Neutrophil (primary cell): Measurements from ENCODE around the gene BABAM2.

Experiments
- H3K27ac ChIP-seq: fragments of 200-600 bp; sonication (generic); 2 replicates; pipeline ENCODE4 v1.5.1; 2016; ENCODE audit warnings: mild to moderate bottlenecking, moderate library complexity
- H3K27me3 ChIP-seq: fragments of 200-600 bp; sonication (generic); 2 replicates; pipeline ENCODE4 v1.6.0; 2016; ENCODE audit warnings: mild to moderate bottlenecking
- H3K36me3 ChIP-seq: fragments of 200-600 bp; sonication (generic); 2 replicates; pipeline ENCODE4 v1.5.1; 2017
- H3K4me1 ChIP-seq, 2 experiments: fragments of 200-600 bp in 1 of 2; sonication (generic) in 1 of 2; 1 replicate in 1 of 2; 2 replicates in 1 of 2; pipeline versions ENCODE4 v1.5.1 to v1.6.1; 2013 to 2016; ENCODE audit warnings: low read depth in 1 of 2, low read length in 1 of 2, mild to moderate bottlenecking in 1 of 2, moderate library complexity in 1 of 2; ENCODE audit not compliant: control insufficient read depth in 1 of 2, insufficient read depth in 1 of 2
- H3K4me3 ChIP-seq, 2 experiments: fragments of 200-600 bp in 1 of 2; sonication (generic) in 1 of 2; 1 replicate in 1 of 2; 2 replicates in 1 of 2; pipeline ENCODE4 v1.5.1; 2013 to 2016; ENCODE audit warnings: low read depth in 1 of 2, low read length in 1 of 2, mild to moderate bottlenecking in 1 of 2, moderate library complexity in 1 of 2
- H3K9me3 ChIP-seq: fragments of 200-600 bp; sonication (generic); 2 replicates; pipeline ENCODE4 v1.5.1; 2016
- CTCF ChIP-seq: fragments of 200-600 bp; sonication (generic); IDR thresholded peaks from 2 replicates; pipeline ENCODE4 v1.5.1; 2016; ENCODE audit warnings: antibody characterized with exemption

The BABAM2 gene

GRCh38 chr2:28366149-28366495, 475.6 kb downstream of the BABAM2 start:
- Histone ChIP-seq H3K4me3 (peak overlapping the region in 1 of 2 experiments; percentile 23), H3K4me1 (peaks cover 30% of the 10 kb centered on the region in 2 experiments), H3K36me3 (no peaks in the 10 kb centered on the region), H3K27me3 (no peaks in the 10 kb centered on the region), H3K27ac (peak overlapping the region; percentile 82), H3K9me3 (no peaks in the 10 kb centered on the region)
- TF ChIP-seq CTCF = no peak

- no peaks in the 10 kb centered on the region for H3K27me3 ChIP-seq
- no peaks in the 10 kb centered on the region for H3K9me3 ChIP-seq
- H3K36me3 ChIP-seq = no peaks in the 10 kb centered on the region
- peaks cover 24 to 27% of the 10 kb centered on the region in 2 experiments for H3K4me1 ChIP-seq
- H3K4me3 ChIP-seq = peak overlapping the region in 1 of 2 experiments; percentile 23
- H3K27ac ChIP-seq = peak overlapping the region; percentile 82
- TF ChIP-seq CTCF = no peak
Measured at GRCh38 chr2:28366496-28367282, 476.2 kb downstream of the BABAM2 start.

GRCh38 chr2:28367667-28368356, 477.3 kb downstream of the BABAM2 start:
- H3K4me3 ChIP-seq = no peak overlapping the region
- no peaks in the 10 kb centered on the region for H3K9me3 ChIP-seq
- H3K36me3 ChIP-seq = no peaks in the 10 kb centered on the region

GRCh38 chr2:28368357-28368798, 477.8 kb downstream of the BABAM2 start:
- H3K4me1 ChIP-seq = peaks cover 18 to 22% of the 10 kb centered on the region in 2 experiments
- H3K36me3 ChIP-seq = no peaks in the 10 kb centered on the region
- no peak for TF ChIP-seq CTCF
- H3K27me3 ChIP-seq = peaks cover 13% of the 10 kb centered on the region
- no peak overlapping the region for H3K27ac ChIP-seq
- H3K9me3 ChIP-seq = no peaks in the 10 kb centered on the region
- H3K4me3 ChIP-seq = no peak overlapping the region

More at GRCh38 chr2:28367667-28368356, 477.3 kb downstream of the BABAM2 start:
- H3K27me3 ChIP-seq = peaks cover 9% of the 10 kb centered on the region
- no peak for TF ChIP-seq CTCF
- H3K27ac ChIP-seq = no peak overlapping the region
- H3K4me1 ChIP-seq = peaks cover 22 to 26% of the 10 kb centered on the region in 2 experiments

GRCh38 chr2:28369358-28369757, 478.8 kb downstream of the BABAM2 start:
- no peak for TF ChIP-seq CTCF
- Histone ChIP-seq H3K27ac (no peak overlapping the region), H3K9me3 (no peaks in the 10 kb centered on the region), H3K4me3 (no peak overlapping the region), H3K4me1 (peaks cover 18 to 22% of the 10 kb centered on the region in 2 experiments), H3K27me3 (peaks cover 23% of the 10 kb centered on the region), H3K36me3 (no peaks in the 10 kb centered on the region)
